Measurements from ENCODE around the gene TEX101.

TEX101 gene

DNA sequence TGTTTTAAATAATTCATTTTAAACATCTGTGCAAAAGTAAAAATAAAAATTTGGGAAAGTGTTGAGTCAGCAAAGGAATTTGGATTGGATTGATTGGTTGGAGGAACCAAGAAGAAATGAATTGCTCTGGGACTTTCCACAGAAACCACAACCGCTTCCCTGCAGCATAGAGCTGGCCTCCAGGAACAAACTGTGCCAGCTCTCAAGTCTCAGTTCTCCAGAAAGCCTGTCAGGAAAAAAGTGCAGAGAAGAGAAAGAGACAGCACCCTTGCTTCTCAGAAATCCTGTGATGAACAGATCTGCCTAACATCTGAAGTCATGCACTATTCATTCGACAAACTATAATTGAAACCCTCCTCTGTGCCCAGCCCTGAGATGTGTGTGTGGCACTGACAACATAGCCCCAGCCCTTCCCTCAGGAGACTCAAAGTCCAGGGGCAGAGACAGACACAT lies 35.9 kb downstream of the TEX101 start:
- ATAC-seq, result no peak

DNA sequence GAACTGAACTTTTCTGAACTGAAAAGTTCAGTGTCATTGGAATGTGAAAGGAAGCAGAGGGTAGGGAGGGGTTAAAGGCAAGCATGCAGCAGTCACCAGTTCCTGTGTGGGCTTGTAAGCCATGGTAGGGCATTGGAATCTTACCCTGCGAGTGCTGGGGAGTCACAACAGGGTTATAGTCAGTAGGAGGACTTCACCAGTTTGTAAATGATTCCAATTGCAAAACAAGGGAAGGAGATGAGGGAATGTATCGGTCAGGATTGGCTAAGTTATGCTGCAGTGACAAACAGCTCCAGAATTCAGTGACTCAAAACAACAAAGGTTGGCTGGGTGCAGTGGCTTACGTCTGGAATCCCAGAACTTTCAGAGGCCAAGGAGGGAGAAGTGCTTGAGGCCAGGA lies 37.9 kb downstream of the TEX101 start:
- ATAC-seq, result no peak

DNA sequence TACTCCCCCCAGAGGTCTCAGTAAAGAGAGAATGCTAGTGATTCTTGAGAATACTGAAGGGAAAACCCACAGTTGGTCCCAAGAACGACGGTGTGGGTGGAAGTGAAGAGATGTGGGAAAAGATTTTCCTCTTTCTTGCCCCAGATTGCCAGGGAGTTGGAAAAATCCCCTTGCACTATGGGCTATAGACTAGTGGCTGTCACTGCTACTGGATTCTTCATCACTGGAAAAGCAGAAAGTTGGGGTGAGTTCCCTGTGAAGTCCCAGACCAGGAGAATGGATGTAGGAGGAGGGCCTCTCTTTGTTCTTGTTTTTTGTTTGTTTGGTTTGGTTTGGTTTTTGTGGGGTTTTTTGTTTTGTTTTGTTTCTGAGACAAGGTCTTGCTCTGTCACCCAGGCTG lies 39.3 kb downstream of the TEX101 start:
- ATAC-seq, result no peak

DNA sequence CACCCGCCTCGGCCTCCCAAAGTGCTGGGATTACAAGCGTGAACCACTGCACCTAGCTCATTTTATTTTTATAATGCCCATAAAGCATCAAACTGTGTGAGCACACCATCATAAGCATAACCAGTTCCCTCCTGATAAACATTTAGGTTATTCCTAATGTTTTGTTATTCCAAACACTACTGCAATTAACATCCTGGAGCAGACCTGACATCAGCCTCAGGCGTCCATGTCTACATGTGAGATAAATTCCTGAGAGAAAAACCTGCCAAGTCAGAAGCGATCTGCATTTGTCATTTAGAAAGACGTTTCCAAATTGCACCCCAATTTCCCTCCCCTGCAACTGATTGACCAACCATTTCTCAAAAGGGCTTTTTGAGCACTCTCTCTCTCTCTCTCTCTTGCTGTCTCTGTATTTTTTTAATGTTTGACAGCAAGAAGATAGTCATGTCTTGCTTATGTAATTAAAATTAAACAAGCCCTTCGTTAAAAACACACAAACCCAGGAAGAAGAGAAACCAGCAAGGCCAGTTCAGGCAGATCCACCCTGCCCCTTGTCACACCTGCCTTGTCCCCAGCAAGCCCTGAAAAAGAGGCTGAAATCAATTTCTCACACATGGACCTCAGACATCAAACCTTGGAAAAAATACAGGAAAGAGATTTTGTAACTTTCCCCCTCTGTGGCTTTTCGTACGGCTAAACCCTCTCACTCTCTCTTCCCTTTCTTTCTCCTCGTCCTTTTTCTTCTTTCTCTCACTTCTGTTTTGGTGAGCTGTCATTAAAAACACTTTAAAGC lies 40.8 kb downstream of the TEX101 start:
- no peak for ATAC-seq

DNA sequence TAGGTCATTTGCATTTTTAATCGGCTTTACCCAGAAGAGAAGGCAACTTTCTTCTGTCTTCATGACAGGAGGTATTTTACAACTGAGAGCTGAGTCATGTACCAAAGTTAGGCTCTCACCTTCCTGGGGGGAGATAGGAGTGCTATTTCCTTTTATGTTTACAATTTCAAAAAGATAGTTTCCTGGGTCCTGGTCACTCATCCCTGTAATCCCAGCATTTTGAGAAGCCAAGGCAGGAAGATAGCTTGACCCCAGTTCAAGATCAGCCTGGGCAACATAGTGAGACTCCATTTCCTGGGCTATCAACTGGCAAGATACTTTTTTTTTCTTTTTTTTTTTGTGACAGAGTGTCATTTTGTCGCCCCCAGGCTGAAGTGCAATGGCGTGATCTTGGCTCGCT lies 43.1 kb downstream of the TEX101 start:
- no peak for ATAC-seq

DNA sequence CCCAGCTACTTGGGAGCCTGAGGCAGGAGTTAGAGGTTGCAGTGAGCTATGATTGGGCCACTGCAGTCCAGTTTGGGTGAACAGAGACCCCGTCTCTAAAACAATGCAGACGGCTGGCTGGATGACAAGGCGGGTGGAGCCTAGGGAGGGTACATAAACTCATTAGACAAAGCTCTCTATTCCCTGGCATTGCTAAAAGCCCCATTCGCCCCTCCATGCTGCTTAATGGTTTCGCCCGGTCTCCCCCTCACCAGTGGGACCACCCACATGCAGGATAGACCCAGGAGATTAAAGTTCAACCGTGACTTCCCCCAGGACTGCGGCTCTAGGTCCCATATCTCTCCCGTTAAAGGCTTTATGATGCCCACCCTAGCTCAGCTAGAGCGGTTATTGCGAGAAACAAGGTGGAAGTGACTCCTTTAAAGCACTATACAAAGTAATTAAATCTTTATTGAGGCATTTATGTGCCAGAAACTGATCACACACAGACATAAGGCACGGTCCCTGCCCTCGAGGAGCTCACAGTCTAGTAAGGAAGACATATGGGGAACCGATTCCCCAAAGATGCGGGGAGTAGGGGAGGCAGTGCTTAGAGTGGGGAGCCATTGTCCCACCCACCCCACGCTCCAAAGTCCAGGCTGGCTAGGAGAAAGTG lies 45.8 kb downstream of the TEX101 start:
- ATAC-seq, result no peak

DNA sequence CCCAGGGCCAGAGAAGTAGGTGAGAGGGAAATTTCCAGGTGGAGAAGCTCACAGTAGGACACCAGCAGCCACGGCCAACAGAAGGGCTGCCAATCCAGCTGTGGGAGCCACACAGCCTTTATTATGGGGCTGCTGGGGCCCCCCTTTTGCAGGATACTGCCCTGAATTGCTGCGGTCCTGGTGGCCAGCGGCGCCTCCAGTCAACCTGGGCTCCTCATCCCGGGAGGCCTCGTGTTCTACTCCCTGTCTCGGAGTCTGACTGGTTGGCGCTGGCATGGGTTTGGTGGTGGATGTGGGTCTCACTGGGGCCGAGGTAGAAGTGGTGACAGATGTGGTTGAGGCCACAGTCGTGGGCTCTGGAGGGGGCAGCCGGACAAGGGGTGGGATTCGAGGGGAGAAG lies 46.6 kb downstream of the TEX101 start:
- no peak for ATAC-seq

DNA sequence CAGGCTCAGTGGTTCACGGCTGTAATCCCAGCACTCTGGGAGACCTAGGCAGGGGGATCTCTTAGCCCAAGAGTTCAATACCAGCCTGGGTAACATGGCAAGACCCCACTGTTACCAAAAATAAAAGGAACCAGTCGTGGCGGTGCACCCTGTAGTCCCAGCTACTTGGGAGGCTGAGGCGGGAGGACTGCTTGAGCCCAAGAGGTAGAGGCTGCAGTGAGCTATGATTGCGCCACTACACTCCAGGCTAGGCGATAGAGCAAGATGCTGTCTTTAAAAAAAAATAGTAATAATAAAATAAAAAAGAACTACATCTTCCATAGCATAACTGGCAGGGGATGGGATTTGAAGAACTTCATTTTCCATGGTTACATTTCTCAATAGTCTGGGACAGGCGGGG lies 47.7 kb downstream of the TEX101 start:
- ATAC-seq, result no peak

DNA sequence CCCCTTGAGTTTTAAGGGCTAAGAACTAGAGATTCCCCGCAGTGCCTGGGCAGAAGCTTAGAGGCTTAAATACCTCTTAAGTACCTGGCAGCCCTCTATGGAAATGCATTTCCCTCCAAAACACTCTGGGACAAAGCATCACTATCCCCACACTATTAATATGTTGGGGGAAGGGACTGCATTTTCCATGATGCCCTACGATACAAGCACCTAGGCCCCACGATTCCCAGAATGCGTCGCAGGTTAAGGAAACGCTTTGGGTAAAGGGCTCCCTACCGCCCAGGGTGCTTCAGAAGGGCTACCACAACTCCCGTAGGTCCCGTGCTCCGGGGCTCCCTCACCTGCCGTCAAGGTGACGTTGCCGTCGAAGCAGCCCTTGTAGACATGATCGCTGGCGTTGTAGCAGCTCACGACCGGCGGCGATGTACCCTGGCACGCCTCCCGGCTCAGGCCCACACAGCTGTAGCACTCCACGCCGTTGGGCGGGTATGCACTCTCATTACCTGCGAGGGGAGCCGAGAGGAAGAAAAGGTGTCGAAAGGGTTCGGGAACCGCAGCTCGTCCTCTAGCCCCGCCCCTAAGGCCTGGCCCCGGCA lies 48.2 kb downstream of the TEX101 start:
- no peak for ATAC-seq

DNA sequence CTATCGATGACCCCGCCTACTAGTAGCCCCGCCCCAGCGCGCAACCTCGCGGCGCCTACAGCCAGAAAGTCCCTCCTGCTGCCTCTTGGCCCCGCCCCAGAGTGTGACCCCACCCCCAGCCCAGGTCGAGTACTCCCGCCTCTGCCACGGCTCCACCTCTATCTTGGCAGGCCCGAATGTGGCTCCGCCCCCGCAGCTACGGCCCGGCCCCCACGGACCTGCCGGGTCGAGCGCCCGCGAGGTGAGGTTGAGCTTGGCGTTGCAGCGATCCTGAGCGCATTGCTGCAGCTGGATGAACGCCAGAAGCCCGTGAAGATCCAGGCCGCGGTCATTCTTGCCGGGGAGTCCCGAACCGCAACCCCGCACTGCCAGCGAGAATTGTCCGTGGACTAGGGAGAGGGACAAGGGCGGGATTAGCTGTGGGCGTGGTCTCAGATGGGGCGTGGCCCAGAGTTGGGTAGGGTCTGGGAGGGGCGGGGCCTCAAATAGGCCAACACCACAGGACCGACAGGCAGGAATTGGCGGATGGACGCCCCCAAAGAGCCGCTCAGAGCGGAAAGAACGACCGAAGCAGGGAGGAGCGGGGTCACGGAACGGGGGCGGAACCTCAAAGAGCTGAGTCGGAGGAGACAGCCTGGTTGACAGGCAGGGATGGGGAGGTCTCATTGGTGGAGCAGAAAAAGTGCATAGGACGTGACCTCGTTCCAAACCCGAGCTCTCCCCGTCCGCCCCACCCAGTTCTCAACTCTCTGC lies 48.9 kb downstream of the TEX101 start:
- peak; percentile 86 to 88 for ATAC-seq

DNA sequence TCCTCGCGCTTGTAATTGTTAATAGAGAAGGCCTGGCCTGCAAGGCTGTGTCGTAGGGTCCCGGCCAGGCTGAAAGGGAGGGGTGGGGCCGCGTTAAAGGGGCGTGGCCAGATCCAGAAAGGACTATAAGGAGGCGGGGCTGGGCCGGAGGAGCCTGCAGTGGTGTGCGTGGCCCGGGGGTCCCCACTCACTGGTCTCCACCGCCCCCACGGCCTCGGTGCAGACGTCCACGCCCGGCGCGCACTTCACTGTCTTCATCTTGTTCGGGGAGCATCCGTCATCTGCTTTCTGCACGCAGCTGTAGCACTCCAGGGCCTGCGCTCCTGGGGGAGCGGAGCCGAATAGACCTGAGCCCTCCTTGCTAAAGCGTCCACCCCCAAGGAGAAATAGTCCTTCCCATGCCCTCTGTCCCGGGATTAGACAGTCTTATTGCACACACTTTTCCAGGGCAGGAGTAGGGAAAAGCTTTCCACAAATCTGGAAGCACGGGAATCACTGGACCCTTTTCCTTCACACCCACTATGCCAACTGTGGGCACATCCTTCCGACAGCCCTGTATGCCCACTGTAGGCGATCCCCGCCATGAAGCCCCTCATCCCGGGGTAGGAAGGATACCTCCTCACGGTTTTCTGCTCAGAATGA lies 49.6 kb downstream of the TEX101 start:
- peak; percentile 30 to 45 for ATAC-seq

DNA sequence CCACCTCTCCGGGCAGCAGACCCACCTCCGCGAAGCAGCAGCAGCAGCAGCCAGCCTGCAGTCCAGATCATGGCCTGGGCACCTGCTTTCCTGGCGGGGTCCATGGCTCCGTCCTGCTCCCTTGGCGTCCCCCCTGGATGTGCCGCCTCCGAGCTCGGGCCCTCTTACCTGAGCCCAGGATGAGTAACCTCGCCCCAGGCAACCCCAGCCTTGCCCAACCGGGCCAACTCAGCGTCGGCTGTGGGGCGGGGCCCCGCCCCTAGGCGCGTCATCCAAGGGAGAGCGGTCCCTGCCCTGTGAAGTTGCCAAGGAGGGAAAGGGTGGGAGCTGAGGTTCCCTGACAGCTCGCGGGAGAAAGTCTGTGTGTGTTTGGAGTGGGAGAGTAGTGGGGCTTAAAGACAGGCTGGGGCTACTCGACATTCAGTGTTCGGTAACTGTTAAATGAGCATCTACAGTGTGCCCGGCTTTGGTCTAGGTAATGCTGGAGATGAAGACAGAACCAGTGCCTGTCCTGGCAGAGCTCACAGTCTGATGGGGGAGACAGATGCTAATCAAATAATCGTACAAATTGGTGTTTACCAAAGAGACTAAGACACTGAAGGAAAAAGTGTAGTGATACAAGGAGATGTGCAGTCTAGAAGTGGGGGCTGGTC lies 50.9 kb downstream of the TEX101 start, which contains the start of gene LYPD3:
LYPD3 (minus strand) TSS at position 141 of the 653 bp plus-strand sequence; CDS start at position 104, 37 bp downstream.
- no peak for ATAC-seq

DNA sequence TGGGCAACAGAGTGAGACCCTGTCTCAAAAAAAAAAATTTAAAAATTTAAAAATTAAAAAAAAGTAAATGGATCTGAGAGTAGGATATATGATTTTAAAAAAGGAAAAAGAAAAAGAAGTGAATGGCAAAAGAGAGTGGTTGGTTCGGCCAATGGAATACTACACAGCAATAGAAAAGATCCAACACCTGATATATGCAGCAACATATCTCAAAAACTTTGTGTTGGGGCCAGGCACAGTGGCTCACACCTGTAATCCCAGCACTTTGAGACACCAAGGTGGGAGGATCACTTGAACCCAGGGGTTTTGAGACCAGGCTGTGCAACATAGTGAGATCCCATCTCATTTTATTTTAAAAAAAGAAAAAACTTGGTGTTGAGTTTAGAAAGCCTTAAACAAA lies 52.1 kb downstream of the TEX101 start:
- no peak for ATAC-seq

DNA sequence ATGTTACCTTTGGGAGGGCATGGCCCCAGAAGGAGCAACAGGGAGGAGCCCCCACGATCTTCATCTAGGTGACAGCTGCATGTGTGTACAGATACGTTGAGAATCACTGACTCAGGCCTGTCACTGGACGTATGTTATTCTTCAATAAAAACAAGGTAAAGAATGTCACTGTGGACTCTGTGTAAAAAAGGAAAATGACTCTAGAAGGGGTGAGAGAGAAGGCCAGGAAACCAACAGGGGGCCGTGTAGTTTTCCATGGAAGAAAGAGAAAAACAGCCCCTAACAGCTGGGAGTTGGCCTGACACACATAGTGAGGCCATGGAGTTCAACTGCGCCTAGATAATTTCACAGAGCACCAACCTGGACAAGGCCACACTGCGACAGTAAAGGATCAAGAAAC lies 52.6 kb downstream of the TEX101 start:
- ATAC-seq, result no peak

DNA sequence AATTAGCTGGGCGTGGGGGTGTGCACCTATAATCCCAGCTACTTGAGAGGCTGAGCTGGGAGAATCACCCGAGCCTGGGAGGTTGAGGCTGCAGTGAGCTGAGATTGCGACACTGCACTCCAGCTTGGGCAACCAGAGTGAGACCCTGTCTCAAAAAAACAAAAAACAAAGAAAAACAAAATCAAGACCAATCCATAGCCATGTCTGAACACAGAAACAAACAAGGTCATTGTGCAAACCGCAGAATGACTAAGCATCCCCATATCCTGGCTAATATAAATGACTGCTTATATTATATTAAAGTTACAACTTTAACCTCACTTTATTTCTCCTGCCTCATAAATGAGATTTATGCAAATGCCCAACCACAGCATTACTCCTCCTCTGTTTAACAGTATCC lies 53.0 kb downstream of the TEX101 start:
- no peak for ATAC-seq

Data from activated CD4-positive, CD25-positive, alpha-beta regulatory T cell treated with anti-CD3 and anti-CD28 coated beads, Interleukin-2, amount 50 U/mL, for 24 hours (primary cell).